Esophagus muscularis mucosa (tissue), 3 donors: Measurements from ENCODE around the gene ELK4.

Source experiments
- POLR2A ChIP-seq: fragments of 450-650 bp; IDR thresholded peaks from one replicate; pipeline ENCODE4 v1.6.1; 2017; ENCODE audit warnings: antibody characterized with exemption, moderate library complexity, mild to moderate bottlenecking, low read depth
- TF ChIP-seq, protein P1 (sequence below), 3 experiments: fragments of 200-600 bp in 2 of 3; fragments of 450-650 bp in 1 of 3; sonication (generic) in 2 of 3; IDR thresholded peaks; one replicate each; pipeline ENCODE4 v1.5.1; 2017 to 2019; ENCODE audit warnings: antibody characterized with exemption in 3 of 3, mild to moderate bottlenecking in 2 of 3, moderate library complexity in 1 of 3

DNA sequence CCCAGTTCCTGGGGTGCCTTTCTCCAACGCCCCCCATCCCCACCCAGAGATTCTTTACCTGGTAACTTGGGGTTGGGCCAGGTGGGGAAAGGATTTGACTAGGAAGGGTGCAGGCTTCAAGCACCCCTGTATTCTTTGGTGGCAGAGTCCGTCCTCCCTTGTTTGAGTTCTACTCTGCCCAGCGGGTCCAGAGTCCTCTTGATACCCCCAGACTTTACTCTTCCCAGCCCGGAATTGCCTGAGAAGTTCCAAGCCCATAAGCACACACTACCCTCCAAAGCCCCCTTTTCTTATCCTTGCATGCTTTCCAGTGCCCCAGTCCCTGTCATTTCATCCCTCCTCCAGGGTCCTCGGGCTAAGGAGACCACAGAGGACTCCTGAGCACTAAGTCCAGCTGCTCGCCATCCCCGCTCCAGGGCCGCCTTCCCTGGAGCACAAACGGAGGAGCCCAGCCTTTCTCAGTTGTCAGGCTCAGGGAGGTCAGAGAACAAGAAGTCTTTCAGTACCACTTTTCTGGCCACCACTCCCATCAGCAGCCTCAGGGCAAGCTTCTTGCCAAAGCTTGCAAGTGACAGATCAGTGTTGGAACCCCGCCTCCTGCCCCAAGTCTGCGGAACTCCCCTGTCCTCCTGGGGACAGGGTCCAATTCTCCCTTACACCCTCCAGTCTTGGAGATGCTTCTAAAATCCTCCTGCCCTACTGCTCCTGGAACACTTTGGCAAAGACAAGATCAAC is 36.3 kb upstream of the ELK4 start:
- TF ChIP-seq, protein P1, sequence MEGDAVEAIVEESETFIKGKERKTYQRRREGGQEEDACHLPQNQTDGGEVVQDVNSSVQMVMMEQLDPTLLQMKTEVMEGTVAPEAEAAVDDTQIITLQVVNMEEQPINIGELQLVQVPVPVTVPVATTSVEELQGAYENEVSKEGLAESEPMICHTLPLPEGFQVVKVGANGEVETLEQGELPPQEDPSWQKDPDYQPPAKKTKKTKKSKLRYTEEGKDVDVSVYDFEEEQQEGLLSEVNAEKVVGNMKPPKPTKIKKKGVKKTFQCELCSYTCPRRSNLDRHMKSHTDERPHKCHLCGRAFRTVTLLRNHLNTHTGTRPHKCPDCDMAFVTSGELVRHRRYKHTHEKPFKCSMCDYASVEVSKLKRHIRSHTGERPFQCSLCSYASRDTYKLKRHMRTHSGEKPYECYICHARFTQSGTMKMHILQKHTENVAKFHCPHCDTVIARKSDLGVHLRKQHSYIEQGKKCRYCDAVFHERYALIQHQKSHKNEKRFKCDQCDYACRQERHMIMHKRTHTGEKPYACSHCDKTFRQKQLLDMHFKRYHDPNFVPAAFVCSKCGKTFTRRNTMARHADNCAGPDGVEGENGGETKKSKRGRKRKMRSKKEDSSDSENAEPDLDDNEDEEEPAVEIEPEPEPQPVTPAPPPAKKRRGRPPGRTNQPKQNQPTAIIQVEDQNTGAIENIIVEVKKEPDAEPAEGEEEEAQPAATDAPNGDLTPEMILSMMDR (IDR thresholded peaks at IDR 0.05), result no peak
- no peak for TF ChIP-seq POLR2A
